Measurements from ENCODE around the gene BRWD1. TPM values are rescaled to one million over a fixed set of nuclear protein-coding genes. Genes with fewer than 3 reads are reported as not detected.

Gene BRWD1
- total RNA-seq, 4 donors from 2014 or later, result 55.0 to 104 (median 67.9) TPM

DNA sequence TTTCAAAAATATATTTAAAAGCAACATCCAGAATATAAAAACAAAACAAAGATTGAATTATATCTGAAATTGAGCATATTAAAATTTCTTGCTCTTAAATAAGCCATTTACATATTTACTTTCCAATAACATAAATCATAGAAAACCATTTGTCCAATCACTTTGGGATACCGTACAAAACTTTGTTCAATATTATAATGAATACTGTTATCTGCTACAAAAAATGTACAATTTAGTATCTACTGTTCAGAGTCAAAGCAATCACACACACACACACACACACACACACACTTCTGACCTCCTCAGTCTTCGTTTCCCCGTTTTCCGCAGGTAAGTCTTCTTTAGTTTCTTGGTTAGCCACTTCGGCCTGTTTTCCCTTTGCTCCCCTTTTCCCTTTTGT, 31.4 kb upstream of the BRWD1 start:
- Histone ChIP-seq H3K27me3 (no peaks in the 10 kb centered on the region), H3K27ac (replicated peaks in 1 of 4) (peak overlapping the region in 1 of 4 donors; percentile 94), H3K9me3 (no peaks in the 10 kb centered on the region), H3K4me1 (peaks cover 18 to 40% (median 36%) of the 10 kb centered on the region in 4 donors), H3K4me3 (no peak overlapping the region), H3K36me3 (peaks cover 5 to 46% (median 32%) of the 10 kb centered on the region in 4 donors)
- TF ChIP-seq EP300 (IDR thresholded peaks at IDR 0.05) (no peak), POLR2A (IDR thresholded peaks at IDR 0.05; ENCODE audit: low read depth) (no peak), POLR2AphosphoS5 (IDR thresholded peaks at IDR 0.05) (no peak)
- TF ChIP-seq, protein P1, sequence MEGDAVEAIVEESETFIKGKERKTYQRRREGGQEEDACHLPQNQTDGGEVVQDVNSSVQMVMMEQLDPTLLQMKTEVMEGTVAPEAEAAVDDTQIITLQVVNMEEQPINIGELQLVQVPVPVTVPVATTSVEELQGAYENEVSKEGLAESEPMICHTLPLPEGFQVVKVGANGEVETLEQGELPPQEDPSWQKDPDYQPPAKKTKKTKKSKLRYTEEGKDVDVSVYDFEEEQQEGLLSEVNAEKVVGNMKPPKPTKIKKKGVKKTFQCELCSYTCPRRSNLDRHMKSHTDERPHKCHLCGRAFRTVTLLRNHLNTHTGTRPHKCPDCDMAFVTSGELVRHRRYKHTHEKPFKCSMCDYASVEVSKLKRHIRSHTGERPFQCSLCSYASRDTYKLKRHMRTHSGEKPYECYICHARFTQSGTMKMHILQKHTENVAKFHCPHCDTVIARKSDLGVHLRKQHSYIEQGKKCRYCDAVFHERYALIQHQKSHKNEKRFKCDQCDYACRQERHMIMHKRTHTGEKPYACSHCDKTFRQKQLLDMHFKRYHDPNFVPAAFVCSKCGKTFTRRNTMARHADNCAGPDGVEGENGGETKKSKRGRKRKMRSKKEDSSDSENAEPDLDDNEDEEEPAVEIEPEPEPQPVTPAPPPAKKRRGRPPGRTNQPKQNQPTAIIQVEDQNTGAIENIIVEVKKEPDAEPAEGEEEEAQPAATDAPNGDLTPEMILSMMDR (IDR thresholded peaks at IDR 0.05), result no peak
- 87% methylated on average over 5 of the region's 5 CpGs for WGBS
- intact Hi-C loops (cut with DNase I), result no loop called here
- no peak for DNase-seq (ENCODE audit: extremely low spot score)

DNA sequence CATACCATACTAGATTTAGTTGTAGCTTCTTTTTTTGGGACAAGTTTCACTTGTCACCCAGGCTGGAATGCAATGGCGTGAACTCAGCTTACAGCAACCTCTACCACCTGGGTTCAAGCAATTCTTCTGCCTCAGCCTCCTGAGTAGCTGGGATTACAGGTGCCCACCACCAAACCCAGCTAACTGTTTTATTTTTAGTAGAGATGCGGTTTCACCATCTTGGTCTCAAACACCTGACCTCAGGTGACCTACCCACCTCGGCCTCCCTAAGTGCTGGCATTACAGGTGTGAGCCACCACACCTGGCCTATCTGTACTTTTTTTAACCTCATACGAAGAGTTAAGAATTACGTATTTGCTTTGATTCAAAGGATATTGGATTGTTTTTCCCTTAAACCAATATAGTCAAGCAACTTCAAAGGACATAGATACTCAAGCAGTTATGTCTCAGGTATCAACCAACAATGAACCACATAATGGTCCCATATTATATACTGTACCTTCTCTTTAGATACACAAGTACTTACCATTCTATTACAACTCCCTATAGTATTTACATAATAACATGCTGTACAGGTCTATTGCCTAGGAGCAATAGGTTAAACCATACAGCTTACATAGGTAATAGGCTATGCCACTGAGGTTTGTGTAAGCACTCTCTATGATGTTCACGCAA, 28.0 kb upstream of the BRWD1 start:
- peaks cover 6 to 29% (median 19%) of the 10 kb centered on the region in 4 donors for H3K4me1 ChIP-seq
- intact Hi-C loops (cut with DNase I), result no loop called here
- H3K27ac ChIP-seq (replicated peaks in 1 of 4), result no peak overlapping the region
- H3K9me3 ChIP-seq, result no peaks in the 10 kb centered on the region
- no peak for DNase-seq (ENCODE audit: extremely low spot score)
- no peaks in the 10 kb centered on the region for H3K27me3 ChIP-seq
- no peak overlapping the region for H3K4me3 ChIP-seq
- 95% methylated on average over 6 of the region's 6 CpGs for WGBS
- TF ChIP-seq POLR2AphosphoS5 (IDR thresholded peaks at IDR 0.05), result no peak
- TF ChIP-seq, protein P1 (IDR thresholded peaks at IDR 0.05), result no peak
- no peak for TF ChIP-seq POLR2A (IDR thresholded peaks at IDR 0.05; ENCODE audit: low read depth)
- no peak for TF ChIP-seq EP300 (IDR thresholded peaks at IDR 0.05)
- peaks cover 5 to 43% (median 32%) of the 10 kb centered on the region in 4 donors for H3K36me3 ChIP-seq

DNA sequence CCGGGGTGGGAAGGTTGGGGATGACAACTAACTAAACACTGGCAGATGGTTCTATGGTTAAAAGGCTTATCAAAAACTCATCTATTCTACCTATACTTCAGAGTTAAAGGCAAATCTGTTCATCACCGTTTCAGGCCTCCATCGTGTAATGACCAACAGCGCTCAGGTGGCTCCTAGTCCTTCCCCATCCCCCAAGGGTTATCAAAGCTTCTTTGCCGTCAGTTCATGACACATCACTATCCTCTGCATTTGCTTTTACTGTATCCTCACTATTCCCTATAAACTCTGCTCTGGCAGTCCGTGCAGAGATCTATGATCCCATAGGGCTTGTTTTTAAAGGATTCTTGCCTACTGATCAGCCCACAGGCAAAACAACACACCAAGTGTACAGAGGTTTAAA, 27.3 kb upstream of the BRWD1 start:
- H3K36me3 ChIP-seq, result peaks cover 5 to 38% (median 31%) of the 10 kb centered on the region in 4 donors
- H3K4me3 ChIP-seq, result no peak overlapping the region
- TF ChIP-seq EP300 (IDR thresholded peaks at IDR 0.05), result no peak
- no peak overlapping the region for H3K27ac ChIP-seq (replicated peaks in 1 of 4)
- 79% methylated on average over 6 of the region's 6 CpGs for WGBS
- no peaks in the 10 kb centered on the region for H3K9me3 ChIP-seq
- no peaks in the 10 kb centered on the region for H3K27me3 ChIP-seq
- H3K4me1 ChIP-seq, result peaks cover 0 to 22% (median 12%) of the 10 kb centered on the region in 4 donors
- intact Hi-C loops (cut with DNase I), result no loop called here
- no peak for DNase-seq (ENCODE audit: extremely low spot score)

DNA sequence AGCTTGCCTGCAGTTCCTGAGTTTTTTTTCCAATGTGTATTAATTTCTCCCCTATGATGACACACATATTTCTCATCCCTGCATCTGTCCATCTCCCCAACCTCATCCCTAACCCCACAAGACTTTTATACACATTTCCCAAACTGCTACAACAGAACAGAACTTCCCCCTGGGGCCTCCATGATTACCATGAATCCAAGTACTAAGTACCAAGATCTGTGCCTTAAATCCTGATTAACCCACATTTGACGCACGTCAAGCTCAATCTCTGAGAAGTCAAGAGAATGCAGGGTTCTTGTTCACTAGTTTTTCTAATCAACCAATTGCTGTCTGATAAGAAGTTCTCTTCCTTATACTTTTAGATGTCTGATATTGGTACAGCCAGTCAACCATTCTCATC, 25.8 kb upstream of the BRWD1 start:
- Histone ChIP-seq H3K9me3 (no peaks in the 10 kb centered on the region), H3K27me3 (no peaks in the 10 kb centered on the region), H3K4me1 (peaks cover 0 to 7% (median under 1%) of the 10 kb centered on the region in 4 donors), H3K4me3 (no peak overlapping the region), H3K27ac (replicated peaks in 1 of 4) (no peak overlapping the region), H3K36me3 (peaks cover 5 to 32% (median 29%) of the 10 kb centered on the region in 4 donors)
- WGBS, result 91% methylated on average over 2 of the region's 2 CpGs
- DNase-seq (ENCODE audit: extremely low spot score), result no peak
- TF ChIP-seq EP300 (IDR thresholded peaks at IDR 0.05) (no peak), POLR2AphosphoS5 (IDR thresholded peaks at IDR 0.05) (no peak), POLR2A (IDR thresholded peaks at IDR 0.05; ENCODE audit: low read depth) (no peak)
- TF ChIP-seq, protein P1 (IDR thresholded peaks at IDR 0.05), result no peak
- intact Hi-C loops (cut with DNase I), result no loop called here

DNA sequence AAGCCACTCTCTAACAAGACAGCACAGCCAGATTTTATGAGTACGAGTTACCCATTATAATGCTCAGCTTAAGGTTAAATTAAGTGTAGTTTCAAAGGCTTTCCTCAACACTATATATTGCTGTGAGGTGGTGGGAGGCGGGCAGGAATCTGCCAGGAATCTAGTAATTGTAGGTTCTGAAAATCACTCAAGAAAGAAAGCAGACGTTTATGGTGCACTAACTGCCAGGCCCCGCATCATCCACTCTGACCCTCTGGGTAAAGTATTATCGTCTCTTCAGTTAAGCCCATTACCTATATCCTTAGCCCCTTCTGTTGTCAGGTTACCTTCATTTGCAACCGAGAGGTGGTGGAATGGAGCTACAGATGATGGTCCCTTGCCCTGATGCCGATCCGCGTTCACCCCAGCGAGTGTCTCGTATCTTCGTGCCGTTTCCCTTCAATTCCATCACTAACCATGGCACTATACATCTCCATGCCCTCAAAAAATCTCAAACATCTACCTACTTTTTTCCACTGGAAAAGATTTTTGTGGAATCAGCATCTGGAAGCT, 23.1 kb upstream of the BRWD1 start:
- no peak for DNase-seq (ENCODE audit: extremely low spot score)
- TF ChIP-seq, protein P1 (IDR thresholded peaks at IDR 0.05), result no peak
- TF ChIP-seq EP300 (IDR thresholded peaks at IDR 0.05), result no peak
- intact Hi-C loops (cut with DNase I), result no loop called here
- Histone ChIP-seq H3K9me3 (no peaks in the 10 kb centered on the region), H3K4me1 (no peaks in the 10 kb centered on the region), H3K27ac (replicated peaks in 1 of 4) (no peak overlapping the region), H3K36me3 (peaks cover 0 to 11% (median 8%) of the 10 kb centered on the region in 4 donors), H3K27me3 (no peaks in the 10 kb centered on the region), H3K4me3 (no peak overlapping the region)
- WGBS, result 88% methylated on average over 13 of the region's 13 CpGs

Data from esophagus muscularis mucosa (tissue), 4 donors.